ENCODE data around the gene CYP8B1.
A peak's percentile ranks its signal among the peaks of the same experiment; 100 is the strongest.

CYP8B1 gene

DNA sequence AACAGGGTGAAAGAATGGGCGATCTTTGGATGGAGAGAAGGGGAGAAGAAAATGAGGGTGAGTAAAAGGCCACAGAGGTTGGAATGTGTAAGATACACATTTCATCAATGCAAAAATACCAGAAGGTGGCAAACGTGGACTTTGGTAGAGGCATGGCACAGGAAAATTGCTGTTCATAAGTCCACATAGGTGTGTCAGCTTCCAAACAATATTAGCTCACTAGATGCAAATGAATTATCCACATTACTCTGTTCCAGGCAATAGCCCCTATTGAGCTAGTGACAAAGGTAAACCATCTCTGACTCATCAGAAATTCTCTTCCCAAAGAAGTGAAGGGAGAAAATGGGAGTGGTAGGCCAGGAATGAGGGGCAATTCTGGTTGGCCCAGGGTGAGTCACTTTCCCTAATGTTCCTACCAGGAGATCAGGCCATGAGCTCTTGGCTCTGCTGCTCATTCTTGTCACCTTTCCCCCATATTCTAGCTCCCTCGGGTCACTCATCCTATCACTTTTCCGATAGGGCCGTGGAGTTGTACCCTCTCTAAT lies 46.5 kb downstream of the CYP8B1 start:
- TF ChIP-seq CTCF (conservative IDR thresholded peaks at IDR 0.05; ENCODE audit: control insufficient read depth, insufficient read depth, low read depth, low read length): no peak
- no peak overlapping the region for H3K4me3 ChIP-seq (ENCODE audit: control insufficient read depth, low read depth, low read length)
- no peak for DNase-seq (ENCODE audit: low read depth)

GRCh38 chr3:42827654-42828053 lies 48.0 kb downstream of the CYP8B1 start:
- TF ChIP-seq CTCF (conservative IDR thresholded peaks at IDR 0.05; ENCODE audit: control insufficient read depth, insufficient read depth, low read depth, low read length): no peak
- peak; percentile 61 for DNase-seq (ENCODE audit: low read depth)
- no peak overlapping the region for H3K4me3 ChIP-seq (ENCODE audit: control insufficient read depth, low read depth, low read length)

GRCh38 chr3:42827023-42827422 lies 48.7 kb downstream of the CYP8B1 start:
- no peak overlapping the region for H3K4me3 ChIP-seq (ENCODE audit: control insufficient read depth, low read depth, low read length)
- no peak for TF ChIP-seq CTCF (conservative IDR thresholded peaks at IDR 0.05; ENCODE audit: control insufficient read depth, insufficient read depth, low read depth, low read length)
- no peak for DNase-seq (ENCODE audit: low read depth)

DNA sequence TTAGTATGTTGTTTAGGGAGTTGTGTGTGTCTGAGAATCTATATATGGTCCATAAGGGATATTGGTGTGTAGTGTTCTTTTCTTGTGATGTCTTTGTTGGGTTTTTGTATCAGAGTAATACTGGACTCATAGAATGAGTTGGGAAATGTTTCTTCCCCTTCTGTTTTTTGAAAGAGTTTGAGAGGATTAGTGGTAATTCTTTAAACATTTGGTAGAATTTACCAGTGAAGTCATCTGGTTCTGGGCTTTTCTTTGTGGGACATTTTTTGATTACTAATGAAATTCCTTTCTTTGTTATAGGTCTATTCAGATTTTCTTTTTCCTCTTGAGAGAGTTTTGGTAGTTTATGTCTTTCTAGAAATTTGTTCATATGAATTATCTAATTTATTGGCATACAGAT lies 49.5 kb downstream of the CYP8B1 start:
- no peak for DNase-seq (ENCODE audit: low read depth)
- TF ChIP-seq CTCF (conservative IDR thresholded peaks at IDR 0.05; ENCODE audit: control insufficient read depth, insufficient read depth, low read depth, low read length): no peak
- no peak overlapping the region for H3K4me3 ChIP-seq (ENCODE audit: control insufficient read depth, low read depth, low read length)

DNA sequence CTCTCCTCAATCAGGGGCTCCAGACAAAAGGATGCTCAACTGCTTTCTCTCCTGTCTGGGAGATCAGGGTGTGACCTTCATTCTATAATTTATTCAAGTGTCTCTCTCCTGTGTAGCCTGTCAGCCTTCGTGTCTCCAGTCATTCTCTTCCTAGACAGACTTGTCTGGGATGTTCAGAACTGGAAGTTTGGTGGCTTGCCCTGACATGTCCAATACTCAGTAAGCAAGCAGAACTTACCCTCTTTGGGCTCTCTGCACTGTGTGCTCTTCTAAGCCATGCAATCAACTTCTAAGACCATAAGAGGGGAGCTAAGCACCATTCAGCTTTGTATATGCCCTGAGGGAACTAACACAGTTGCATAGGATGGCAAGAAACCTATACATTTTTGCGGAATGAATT lies 52.3 kb downstream of the CYP8B1 start:
- DNase-seq (ENCODE audit: low read depth): no peak
- H3K4me3 ChIP-seq (ENCODE audit: control insufficient read depth, low read depth, low read length): no peak overlapping the region
- TF ChIP-seq CTCF (conservative IDR thresholded peaks at IDR 0.05; ENCODE audit: control insufficient read depth, insufficient read depth, low read depth, low read length): no peak

DNA sequence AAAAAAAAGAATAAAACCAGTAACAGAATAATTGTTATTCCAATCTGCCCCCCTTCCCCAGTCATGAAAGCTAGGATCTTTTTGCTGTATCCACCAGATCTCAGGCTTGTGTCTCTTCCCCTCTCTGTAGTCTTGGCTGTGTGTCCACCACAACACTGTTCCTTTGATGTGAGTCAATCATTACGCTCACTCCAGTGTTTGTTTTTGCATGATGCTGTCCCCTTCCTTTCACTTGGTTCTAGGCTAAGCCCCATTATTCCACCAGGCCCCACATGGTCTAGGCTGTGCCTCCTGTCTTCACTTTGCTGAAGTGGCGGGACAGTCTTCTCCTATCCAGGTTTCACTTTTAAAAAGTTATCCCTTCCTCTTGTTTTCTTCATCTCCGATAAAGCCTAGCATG lies 52.9 kb downstream of the CYP8B1 start:
- DNase-seq (ENCODE audit: low read depth): no peak
- no peak for TF ChIP-seq CTCF (conservative IDR thresholded peaks at IDR 0.05; ENCODE audit: control insufficient read depth, insufficient read depth, low read depth, low read length)
- no peak overlapping the region for H3K4me3 ChIP-seq (ENCODE audit: control insufficient read depth, low read depth, low read length)

Data from fibroblast of mammary gland (primary cell).